GM12878 (cell line): ENCODE results near the gene IRAK2. TPM values are rescaled to one million over a fixed set of nuclear protein-coding genes. Genes with fewer than 3 reads are reported as not detected.

Source experiments
- ATAC-seq: fragments of 200-7000 bp; cut with Tn5 transposase; 3 replicates; pipeline ENCODE4 v1.9.1; 2020; ENCODE audit warnings: mild to moderate bottlenecking, moderate library complexity
- BruUV-seq: library from RNA; stranded (reverse); fragments of 400-500 nt; replicated peaks from 2 replicates; lab custom pipeline; 2021; lab: Mats Ljungman, UMichigan
- CTCF ChIA-PET: fragments of 300-600 bp; sonication (Branson Sonifier 250); formaldehyde crosslinking; extraction: SDS; loops from one replicate; lab custom pipeline; 2021; ENCODE audit warnings: inconsistent platforms; lab: Yijun Ruan, JAX
- POLR2A ChIA-PET: fragments of 350-600 bp; formaldehyde crosslinking; extraction: SDS; loops from one replicate; lab custom pipeline; 2021; ENCODE audit warnings: inconsistent platforms; lab: Charles Lee
- RAD21 ChIA-PET: fragments of 300-600 bp; sonication (Branson Sonifier 250); formaldehyde crosslinking; loops from one replicate; lab custom pipeline; 2023; ENCODE audit warnings: antibody characterized with exemption; ENCODE audit not compliant: unreplicated experiment; lab: Charles Lee
- SMC1A ChIA-PET: fragments of 300-600 bp; sonication (Branson Sonifier 250); formaldehyde crosslinking; loops from one replicate; lab custom pipeline; 2023; ENCODE audit not compliant: unreplicated experiment, uncharacterized antibody; lab: Charles Lee
- DNase-seq: peaks from one replicate; pipeline ENCODE4 v3.0.0-alpha.2; 2011; ENCODE audit warnings: low read depth, low spot score
- FAIRE-seq: peaks from 3 replicates; lab custom pipeline; 2011; peaks lifted over from hg19 to GRCh38; lab: Jason Lieb, UNC
- H2AFZ ChIP-seq: 2 replicates; pipeline ENCODE4 v1.6.0; 2011; ENCODE audit warnings: low read depth, low read length, control low read depth; ENCODE audit not compliant: control insufficient read depth
- H3K27ac ChIP-seq: 2 replicates; pipeline ENCODE4 v1.5.1; 2011; ENCODE audit warnings: control low read depth; ENCODE audit not compliant: control insufficient read depth, insufficient read depth
- H3K27me3 ChIP-seq, 2 experiments: replicated peaks in 1 of 2; 2 replicates each; pipeline versions ENCODE4 v1.6.0 to v1.6.1; 2011; ENCODE audit warnings: low read length in 1 of 2; ENCODE audit not compliant: control insufficient read depth in 2 of 2, insufficient read depth in 2 of 2
- H3K36me3 ChIP-seq, 2 experiments: 2 replicates each; pipeline ENCODE4 v1.5.1; 2011; ENCODE audit warnings: low read length in 1 of 2; ENCODE audit not compliant: control insufficient read depth in 2 of 2, insufficient read depth in 2 of 2
- H3K4me1 ChIP-seq: 2 replicates; pipeline ENCODE4 v1.6.1; 2011; ENCODE audit warnings: mild to moderate bottlenecking, low read length, moderate library complexity, mixed read lengths; ENCODE audit not compliant: control insufficient read depth, insufficient read depth
- H3K4me2 ChIP-seq: 2 replicates; pipeline ENCODE4 v1.6.0; 2011; ENCODE audit warnings: control low read depth; ENCODE audit not compliant: control insufficient read depth, insufficient read depth
- H3K4me3 ChIP-seq: fragments of 200-600 bp; sonication (generic); 2 replicates; pipeline ENCODE4 v1.5.1; 2016
- H3K79me2 ChIP-seq: 2 replicates; pipeline ENCODE4 v1.6.0; 2011; ENCODE audit warnings: low read length; ENCODE audit not compliant: control insufficient read depth, insufficient read depth
- H3K9ac ChIP-seq: 2 replicates; pipeline ENCODE4 v1.8.0; 2011; ENCODE audit warnings: low read length, control low read depth, mixed read lengths; ENCODE audit not compliant: control insufficient read depth, insufficient read depth
- H3K9me3 ChIP-seq: replicated peaks from 3 replicates; pipeline ENCODE4 v1.5.1; 2011; ENCODE audit warnings: mild to moderate bottlenecking, low read length; ENCODE audit not compliant: control insufficient read depth, insufficient read depth
- H4K20me1 ChIP-seq: 2 replicates; pipeline ENCODE4 v1.6.0; 2011; ENCODE audit not compliant: control insufficient read depth, insufficient read depth
- ASH2L ChIP-seq: fragments of 300-600, 200-600 bp; sonication (generic); IDR thresholded peaks from 2 replicates; pipeline ENCODE4 v1.6.1; 2017; ENCODE audit warnings: low read depth, mild to moderate bottlenecking, borderline replicate concordance
- BCLAF1 ChIP-seq: fragments of 450-650 bp; IDR thresholded peaks from 2 replicates; pipeline ENCODE4 v1.6.1; 2017; ENCODE audit warnings: antibody characterized with exemption, mild to moderate bottlenecking, moderate library complexity
- CEBPB ChIP-seq, 2 experiments: fragments of 150-350 bp in 1 of 2; IDR thresholded peaks; 2 replicates each; pipeline ENCODE4 v1.6.1; 2012 to 2014; ENCODE audit warnings: low read depth in 2 of 2, low read length in 2 of 2, borderline replicate concordance in 1 of 2, inconsistent platforms in 1 of 2
- CTCF ChIP-seq, 3 experiments: IDR thresholded peaks in 2 of 3; conservative IDR thresholded peaks in 1 of 3; 2 replicates each; pipeline ENCODE4 v1.5.1; 2011; ENCODE audit warnings: low read depth in 3 of 3, low read length in 3 of 3, mild to moderate bottlenecking in 3 of 3, control low read depth in 2 of 3, moderate library complexity in 2 of 3, inconsistent platforms in 1 of 3, mixed read lengths in 1 of 3; ENCODE audit not compliant: control insufficient read depth in 2 of 3, insufficient read depth in 1 of 3; ENCODE audit errors: extremely low read depth in 1 of 3
- LARP7 ChIP-seq: fragments of 450-650 bp; IDR thresholded peaks from 2 replicates; pipeline ENCODE4 v1.6.1; 2017; ENCODE audit warnings: mild to moderate bottlenecking
- MYB ChIP-seq: fragments of 150-350 bp; IDR thresholded peaks from 2 replicates; pipeline ENCODE4 v1.6.1; 2014; ENCODE audit warnings: mild to moderate bottlenecking, low read depth, low read length, borderline replicate concordance
- NKRF ChIP-seq: fragments of 450-650 bp; conservative IDR thresholded peaks from 2 replicates; pipeline ENCODE4 v1.6.1; 2017; ENCODE audit warnings: mild to moderate bottlenecking, moderate library complexity
- NR2F1 ChIP-seq: fragments of 450-650 bp; conservative IDR thresholded peaks from 2 replicates; pipeline ENCODE4 v1.6.1; 2017; ENCODE audit warnings: mild to moderate bottlenecking
- RELB ChIP-seq: fragments of 450-650 bp; IDR thresholded peaks from 2 replicates; pipeline ENCODE4 v1.6.1; 2017; ENCODE audit warnings: low read depth, mild to moderate bottlenecking, moderate library complexity
- SIN3A ChIP-seq: IDR thresholded peaks from 2 replicates; pipeline ENCODE4 v1.6.1; 2012; ENCODE audit warnings: low read depth, low read length, improper control_type of control experiment
- SRF ChIP-seq, 2 experiments: IDR thresholded peaks; 2 replicates each; pipeline ENCODE4 v1.6.1; 2011; ENCODE audit warnings: low read depth in 2 of 2, low read length in 2 of 2, mild to moderate bottlenecking in 1 of 2, moderate library complexity in 1 of 2
- STAT1 ChIP-seq: fragments of 450-650 bp; conservative IDR thresholded peaks from 2 replicates; pipeline ENCODE4 v1.6.1; 2014; ENCODE audit warnings: antibody characterized with exemption, mild to moderate bottlenecking
- STAT3 ChIP-seq: IDR thresholded peaks from 2 replicates; pipeline ENCODE4 v1.6.1; 2011; ENCODE audit warnings: low read depth, low read length, improper control_type of control experiment
- SUPT20H ChIP-seq: IDR thresholded peaks from 2 replicates; pipeline ENCODE4 v1.6.1; 2011; ENCODE audit warnings: low read depth, mild to moderate bottlenecking, low read length, moderate library complexity, borderline replicate concordance; ENCODE audit not compliant: control insufficient read depth
- SUZ12 ChIP-seq: fragments of 200-600 bp; sonication (generic); IDR thresholded peaks from one replicate; pipeline ENCODE4 v1.6.1; 2018; ENCODE audit warnings: antibody characterized with exemption, mild to moderate bottlenecking; ENCODE audit not compliant: unreplicated experiment
- TARDBP ChIP-seq: IDR thresholded peaks from 2 replicates; pipeline ENCODE4 v1.6.1; 2016; ENCODE audit warnings: borderline replicate concordance
- WGBS: methylation state at CpG from one replicate; pipeline ENCODE4 v1.1.6; 2016; ENCODE audit warnings: low lambda C conversion rate; ENCODE audit not compliant: insufficient replicate concordance, insufficient coverage; ENCODE audit errors: missing lambda C conversion rate; 5-methylcytosine and 5-hydroxymethylcytosine counted together
- in situ Hi-C: fragments of 300-500 bp; cut with MboI; formaldehyde crosslinking; loops from 9 replicates; pipeline ENCODE4 v1.14.3; 2018; ENCODE audit warnings: mixed read lengths
- intact Hi-C: fragments of 100-400 bp; cut with micrococcal nuclease; formaldehyde crosslinking; loops from one replicate; pipeline ENCODE4 v1.14.2; 2022; ENCODE audit not compliant: unreplicated experiment
- polyA plus RNA-seq, 11 experiments: library from polyadenylated mRNA; depleted of rRNA in 4 of 11; unstranded in 6 of 11; stranded (reverse) in 5 of 11; fragments of >200 nt; fragmentation: Nextera tagmentation in 4 of 11; fragmentation: Illumina TruSeq in 1 of 11; extraction: Ambion mirVana in 4 of 11; extraction: Trizol in 1 of 11; gene quantifications; 1 replicate in 1 of 11; 2 replicates in 10 of 11; pipeline versions ENCODE4 v1.2.1 to v1.2.3, GENCODE V29; 2011 to 2016; ENCODE audit warnings: inconsistent platforms in 2 of 11, missing spikeins in 2 of 11, low read depth in 1 of 11
- total RNA-seq, 4 experiments: library from RNA; depleted of rRNA in 3 of 4; stranded (reverse); fragments of >200 nt in 3 of 4; fragmentation: Illumina TruSeq in 1 of 4; extraction: Trizol in 1 of 4; gene quantifications; 2 replicates each; pipeline versions ENCODE4 v1.2.1 to v1.2.3, GENCODE V29; 2013 to 2021

IRAK2 gene
- total and polyA plus RNA-seq, 10 of the 15 experiments (the other 5 are each of a cell fraction or from before 2014, with no cell fraction given), result 0.48 to 5.7 (median 4.5) TPM

GRCh38 chr3:10182950-10183349 lies 18.2 kb downstream of the IRAK2 start:
- peaks cover 24% of the 10 kb centered on the region for H3K4me1 ChIP-seq
- ChIA-PET SMC1A (no interaction called here), RAD21 (interaction anchor here (1.1 kb wide), 1 partner anchor 9 kb away, joined by 3 read pairs; no protein-coding TSS in a partner anchor), POLR2A (no interaction called here), CTCF (interaction anchor here (1.0 kb wide), 1 partner anchor 10 kb away, joined by 4 read pairs; no protein-coding TSS in a partner anchor)
- H3K9ac ChIP-seq, result no peak overlapping the region
- no peak overlapping the region for H3K4me2 ChIP-seq
- H3K36me3 ChIP-seq, result 0 out of 4 replicates have a peak, but pooled peaks cover 0 to 4% of the 10 kb centered on the region in 2 experiments
- 98% methylated on average over 5 of the region's 5 CpGs for WGBS
- no peaks in the 10 kb centered on the region for H3K27me3 ChIP-seq
- TF ChIP-seq SRF (IDR thresholded peaks at IDR 0.05; ENCODE audit: low read depth in 2 of 2, low read length in 2 of 2) (no peak), RELB (no peak), SUPT20H (no peak), SUZ12 (no peak), MYB (no peak), STAT1 (no peak), BCLAF1 (no peak), SIN3A (no peak), NR2F1 (no peak), NKRF (no peak), ASH2L (no peak), CTCF (IDR thresholded peaks at IDR 0.05 in 2 of 3, conservative IDR thresholded peaks at IDR 0.05 in 1 of 3; ENCODE audit: control insufficient read depth in 2 of 3, extremely low read depth in 1 of 3, insufficient read depth in 1 of 3, low read depth in 3 of 3, low read length in 3 of 3) (no peak), STAT3 (no peak), LARP7 (no peak), CEBPB (IDR thresholded peaks at IDR 0.05; ENCODE audit: borderline replicate concordance in 1 of 2, low read depth in 2 of 2, low read length in 2 of 2) (no peak), TARDBP (no peak)
- no TSS peak for BruUV-seq
- ATAC-seq (no peak), FAIRE-seq (no peak), DNase-seq (no peak)
- no peaks in the 10 kb centered on the region for H3K79me2 ChIP-seq
- H3K27ac ChIP-seq, result no peak overlapping the region
- in situ Hi-C loops, result no loop called here
- no peak overlapping the region for H3K4me3 ChIP-seq
- H2AFZ ChIP-seq, result no peak overlapping the region
- H3K9me3 ChIP-seq, result no peaks in the 10 kb centered on the region
- intact Hi-C loops, result loop anchor here (5.0 kb wide), 1 partner anchor 39 kb away; no protein-coding TSS in a partner anchor
- H4K20me1 ChIP-seq, result no peaks in the 10 kb centered on the region
